Pancreas (tissue), 10 donors: ENCODE data around the gene BANF1. TPM values are rescaled to one million over a fixed set of nuclear protein-coding genes. Genes with fewer than 3 reads are reported as not detected.
A peak's percentile ranks its signal among the peaks of the same experiment; 100 is the strongest.

Experiments used
- ATAC-seq, 4 donors: fragments of 200-7000 bp; cut with Tn5 transposase; one replicate each; pipeline versions ENCODE4 v1.8.0 to v1.9.1; 2020; ENCODE audit warnings: mild to moderate bottlenecking in 4 of 4, moderate library complexity in 4 of 4
- DNase-seq, 6 donors: peaks; one replicate each; pipeline ENCODE4 v3.0.0-alpha.2; 2020
- FAIRE-seq: peaks from 2 replicates; lab custom pipeline; 2012; peaks lifted over from hg19 to GRCh38; lab: Jason Lieb, UNC
- H3K27ac ChIP-seq, 4 donors: fragments of 200-600 bp; sonication (generic); 1 replicate in 3 of 4; 2 replicates in 1 of 4; pipeline versions ENCODE4 v1.5.0 to v1.8.0; 2020
- H3K27me3 ChIP-seq, 4 donors: fragments of 200-600 bp; one replicate each; pipeline ENCODE4 v1.8.0; 2021
- H3K36me3 ChIP-seq, 3 donors: fragments of 200-600 bp; sonication (generic) in 1 of 3; one replicate each; pipeline versions ENCODE4 v1.5.0 to v1.8.0; 2020 to 2021
- H3K4me1 ChIP-seq, 3 donors: fragments of 200-600 bp; one replicate each; pipeline ENCODE4 v1.8.0; 2021
- H3K4me3 ChIP-seq, 4 donors: fragments of 200-600 bp; sonication (generic) in 2 of 4; one replicate each; pipeline versions ENCODE4 v1.5.0 to v1.8.0; 2020 to 2021
- H3K9me3 ChIP-seq, 4 donors: fragments of 200-600 bp; one replicate each; pipeline ENCODE4 v1.8.0; 2021
- CTCF ChIP-seq, 4 donors: fragments of 200-600 bp; sonication (generic) in 3 of 4; IDR thresholded peaks; one replicate each; pipeline versions ENCODE4 v1.5.0 to v1.8.0; 2021; ENCODE audit warnings: antibody characterized with exemption in 4 of 4
- WGBS, 2 donors: extraction: QIAGEN DNeasy Blood & Tissue Kit; methylation state at CpG; one replicate each; pipeline ENCODE4 v1.1.7; 2013; 5-methylcytosine and 5-hydroxymethylcytosine counted together
- intact Hi-C, 3 donors: fragments of 100-400 bp; cut with DNase I; formaldehyde crosslinking; loops; one replicate each; pipeline versions ENCODE4 v1.11.1 to v1.14.2; 2022
- polyA plus RNA-seq, 2 donors: library from polyadenylated mRNA; stranded (reverse); fragments of 200-250 nt; gene quantifications; one replicate each; pipeline ENCODE4 v1.2.3, GENCODE V29; 2013
- total RNA-seq, 6 donors: library from RNA; stranded (reverse); fragmentation: NEBNext Ultra II Directional in 4 of 6; extraction: Animal tissue kit (Norgen Biotek cat#: 25700) in 4 of 6; gene quantifications; one replicate each; pipeline versions ENCODE4 v1.2.1 to v1.2.4, GENCODE V29; 2021 to 2023
- donor health status: healthy with polysubstance abuse.
- donor health status: DM: no; HTN: no; CAD: no; lungs with moderate emphysema.
- donor health status: DM: no; HTN: no; CAD: no.
- donor health status: control.
- donor health status: control.
- donor health status: Bipolar disorder and iron deficiency.
- donor health status: DM: yes; HTN: yes; CAD: no.
- donor health status: DM: no; HTN: no; CAD: no.
- donor health status: DM: no; HTN: no; CAD: no.
- donor health status: DM: yes; HTN: yes; CAD: no.

Gene BANF1
- total and polyA plus RNA-seq, 8 donors = 47.5 to 146 (median 84.0) TPM

GRCh38 chr11:66012371-66012945 lies 10.2 kb downstream of the BANF1 start:
- intact Hi-C loops = no loop called here

GRCh38 chr11:66012946-66013761 lies 10.9 kb downstream of the BANF1 start:
- Histone ChIP-seq H3K27me3 (peaks cover 0 to 4% (median 0%) of the 10 kb centered on the region in 4 donors), H3K36me3 (no peaks in the 10 kb centered on the region), H3K4me3 (no peak overlapping the region), H3K9me3 (no peaks in the 10 kb centered on the region), H3K27ac (no peak overlapping the region), H3K4me1 (no peaks in the 10 kb centered on the region)
- FAIRE-seq = no peak
- no peak for TF ChIP-seq CTCF (IDR thresholded peaks at IDR 0.05)
- peak in 1 of 6 donors; percentile 33 for DNase-seq
- intact Hi-C loops = no loop called here
- ATAC-seq = peak in 1 of 4 donors; percentile 31
- WGBS, 2 donors = 53% methylated on average over 12 of the region's 12 CpGs

More at GRCh38 chr11:66012371-66012945, 10.2 kb downstream of the BANF1 start:
- ATAC-seq = no peak
- TF ChIP-seq CTCF (IDR thresholded peaks at IDR 0.05) = no peak
- no peak overlapping the region for H3K27ac ChIP-seq
- DNase-seq = peak in 1 of 6 donors; percentile 39
- no peak for FAIRE-seq
- no peaks in the 10 kb centered on the region for H3K36me3 ChIP-seq
- H3K4me1 ChIP-seq = no peaks in the 10 kb centered on the region
- WGBS, 2 donors = 51 to 55% methylated on average over 11 of the region's 12 CpGs
- H3K4me3 ChIP-seq = no peak overlapping the region
- H3K9me3 ChIP-seq = no peaks in the 10 kb centered on the region
- H3K27me3 ChIP-seq = peaks cover 0 to 4% (median 0%) of the 10 kb centered on the region in 4 donors

GRCh38 chr11:66013762-66014100 lies 11.4 kb downstream of the BANF1 start:
- FAIRE-seq (no peak), ATAC-seq (no peak), DNase-seq (peak in 1 of 6 donors; percentile 29)
- H3K4me1 ChIP-seq = no peaks in the 10 kb centered on the region
- H3K27me3 ChIP-seq = peaks cover 0 to 4% (median 0%) of the 10 kb centered on the region in 4 donors
- no peaks in the 10 kb centered on the region for H3K9me3 ChIP-seq
- TF ChIP-seq CTCF (IDR thresholded peaks at IDR 0.05) = no peak
- no peak overlapping the region for H3K27ac ChIP-seq
- no peaks in the 10 kb centered on the region for H3K36me3 ChIP-seq
- H3K4me3 ChIP-seq = no peak overlapping the region
- intact Hi-C loops = no loop called here
- 56 to 67% methylated on average over 7 of the region's 7 CpGs for WGBS, 2 donors

GRCh38 chr11:66014804-66015453 lies 12.6 kb downstream of the BANF1 start:
- Histone ChIP-seq H3K9me3 (no peaks in the 10 kb centered on the region), H3K4me1 (no peaks in the 10 kb centered on the region), H3K4me3 (no peak overlapping the region), H3K27ac (no peak overlapping the region), H3K27me3 (peaks cover 0 to 4% (median 0%) of the 10 kb centered on the region in 4 donors), H3K36me3 (no peaks in the 10 kb centered on the region)
- no peak for FAIRE-seq
- no peak for ATAC-seq
- intact Hi-C loops = no loop called here
- TF ChIP-seq CTCF (IDR thresholded peaks at IDR 0.05) = no peak
- 93% methylated on average over 6 of the region's 6 CpGs for whole genome bisulfite sequencing, 2 donors
- DNase-seq = no peak
